Left colon (tissue), 2 donors: ENCODE results near the gene TECR. TPM values are rescaled to one million over a fixed set of nuclear protein-coding genes. Genes with fewer than 3 reads are reported as not detected.
"Not testable (repeated sequence)": the region's sequence is repeated elsewhere in the genome, so short reads cannot be mapped to it uniquely, and the experiment has no call there.

Experiments used
- ATAC-seq: fragments of 200-7000 bp; cut with Tn5 transposase; one replicate; pipeline ENCODE4 v1.9.1; 2020; ENCODE audit warnings: mild to moderate bottlenecking, moderate library complexity
- DNase-seq, 2 donors: peaks; one replicate each; pipeline ENCODE4 v3.0.0-alpha.2; 2020
- intact Hi-C, 2 donors: fragments of 100-400 bp; cut with DNase I in 1 of 2; cut with micrococcal nuclease in 1 of 2; formaldehyde crosslinking; loops; one replicate each; pipeline versions ENCODE4 v1.11.2 to v1.14.0; 2022; cut with DNase I, micrococcal nuclease
- long read RNA-seq: library from polyadenylated mRNA; unstranded; transcript quantifications from one replicate; pipeline ENCODE4 v2.0.0, GENCODE V29; 2021
- total RNA-seq, 2 donors: library from RNA; stranded (reverse); fragmentation: NEBNext Ultra II Directional; extraction: Animal tissue kit (Norgen Biotek cat#: 25700); gene quantifications; one replicate each; pipeline ENCODE4 v1.2.1, GENCODE V29; 2021
- donor health status: DM: no; HTN: no; CAD: no.
- donor health status: DM: yes; HTN: yes; CAD: no.

TECR gene, protein sequence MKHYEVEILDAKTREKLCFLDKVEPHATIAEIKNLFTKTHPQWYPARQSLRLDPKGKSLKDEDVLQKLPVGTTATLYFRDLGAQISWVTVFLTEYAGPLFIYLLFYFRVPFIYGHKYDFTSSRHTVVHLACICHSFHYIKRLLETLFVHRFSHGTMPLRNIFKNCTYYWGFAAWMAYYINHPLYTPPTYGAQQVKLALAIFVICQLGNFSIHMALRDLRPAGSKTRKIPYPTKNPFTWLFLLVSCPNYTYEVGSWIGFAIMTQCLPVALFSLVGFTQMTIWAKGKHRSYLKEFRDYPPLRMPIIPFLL
- 100 to 1,000 TPM; 119 to 161 TPM for total RNA-seq
- long read RNA-seq, transcript TECR-201 (13 exons, 1,171 nt): major isoform, 23 of 33 reads
- long read RNA-seq, partial matches to known transcripts: 4 of 33 reads
- long read RNA-seq, other reads (novel, unspliced or antisense): 2 of 33 reads

DNA sequence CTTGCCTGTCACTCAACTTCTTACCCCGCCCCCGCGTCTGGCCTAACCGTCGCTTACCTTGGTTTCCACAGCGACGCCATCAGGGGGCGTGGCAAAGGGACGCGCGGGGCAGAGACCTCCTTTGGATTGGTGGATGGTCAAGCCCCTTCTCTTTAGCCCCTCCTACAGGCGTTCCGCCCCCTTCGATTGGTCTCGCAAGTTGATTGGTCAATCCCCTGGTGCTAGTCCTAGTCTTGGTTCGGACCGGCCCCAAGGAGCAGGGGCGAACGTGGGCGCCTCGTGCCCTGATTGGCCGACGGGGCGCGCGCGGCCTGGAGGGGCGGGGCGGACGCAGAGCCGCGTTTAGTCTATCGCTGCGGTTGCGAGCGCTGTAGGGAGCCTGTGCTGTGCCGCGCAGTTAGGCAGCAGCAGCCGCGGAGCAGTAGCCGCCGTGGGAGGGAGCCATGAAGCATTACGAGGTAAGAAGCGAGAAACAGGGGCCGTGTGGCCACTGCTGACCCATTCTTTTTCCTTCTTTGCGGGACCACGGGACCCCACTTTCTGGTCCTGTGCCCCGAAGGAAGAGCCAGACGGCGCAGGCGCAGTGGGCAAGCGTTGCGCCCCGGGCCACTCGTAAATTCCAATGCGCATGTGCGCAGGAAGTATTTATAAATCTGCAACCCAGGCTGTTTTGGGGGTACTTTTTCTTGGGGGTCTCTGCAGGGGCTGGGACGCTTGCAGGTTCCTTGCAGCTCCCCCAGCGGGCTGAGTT, at the start of gene TECR:
Gene TECR (plus strand): TSS at position 341 of the 751 bp plus-strand sequence. CDS start 103 bp downstream, at position 444.
- ATAC-seq: peak; percentile 92
- peak; percentile 100 for DNase-seq
- intact Hi-C loops: no loop called here

DNA sequence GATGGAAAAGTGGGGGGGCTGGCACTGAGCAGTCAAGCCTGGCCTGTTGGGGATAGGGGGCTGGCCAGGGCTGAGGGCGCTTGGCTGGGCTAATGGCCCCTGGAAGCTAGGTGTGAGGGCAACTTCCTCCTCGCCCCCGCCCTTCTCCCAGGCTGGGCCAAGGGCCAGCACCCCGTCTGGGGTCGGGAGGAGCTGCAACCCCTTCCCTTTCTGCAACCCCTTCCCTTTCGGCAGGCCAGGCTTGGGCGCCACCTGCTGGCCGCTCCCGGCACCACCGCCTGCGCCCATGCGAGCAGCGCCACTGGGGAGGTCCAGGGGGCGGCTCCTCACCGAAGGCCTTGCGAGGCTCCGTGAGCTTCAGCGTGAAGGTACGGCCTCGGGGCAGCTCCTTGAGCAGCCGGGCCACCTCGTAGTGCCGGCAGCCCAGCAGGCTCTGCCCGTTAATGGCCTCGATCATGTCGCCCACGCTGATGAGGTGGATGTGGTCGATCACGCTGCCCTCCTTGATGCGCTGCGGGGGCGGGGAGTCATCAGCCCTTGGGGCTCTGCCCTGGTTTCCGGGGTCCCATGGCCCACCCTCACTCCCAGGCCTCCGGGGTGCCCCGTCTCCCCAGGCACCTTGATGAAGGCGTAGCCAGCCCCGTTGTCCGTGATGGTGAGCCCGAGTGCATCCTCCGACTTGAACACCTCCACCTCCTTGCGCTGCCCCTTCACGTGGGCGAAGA, 49.3 kb upstream of the TECR start:
- intact Hi-C loops: no loop called here
- DNase-seq (peak in 1 of 2 donors; percentile 52), ATAC-seq (peak; percentile 25)

DNA sequence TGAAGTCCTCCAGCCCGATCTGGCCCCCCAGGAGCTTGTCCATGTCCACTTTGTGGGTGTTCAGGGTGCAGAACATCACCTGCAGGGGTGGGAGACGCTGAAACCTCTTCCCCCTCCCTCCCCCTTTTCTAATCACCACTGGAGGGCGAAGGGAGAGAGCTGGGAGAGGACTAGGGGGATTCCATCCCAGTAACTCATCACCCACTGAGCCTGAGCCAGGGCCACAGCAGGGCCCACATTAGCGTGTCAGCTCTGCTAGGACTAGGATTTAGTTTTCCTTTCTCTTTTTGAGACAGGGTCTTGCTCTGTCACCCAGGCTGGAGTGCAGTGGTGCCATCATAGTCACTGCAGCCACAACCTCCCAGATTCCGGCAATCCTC, 48.7 kb upstream of the TECR start:
- DNase-seq (no peak), ATAC-seq (no peak)
- intact Hi-C loops: no loop called here

DNA sequence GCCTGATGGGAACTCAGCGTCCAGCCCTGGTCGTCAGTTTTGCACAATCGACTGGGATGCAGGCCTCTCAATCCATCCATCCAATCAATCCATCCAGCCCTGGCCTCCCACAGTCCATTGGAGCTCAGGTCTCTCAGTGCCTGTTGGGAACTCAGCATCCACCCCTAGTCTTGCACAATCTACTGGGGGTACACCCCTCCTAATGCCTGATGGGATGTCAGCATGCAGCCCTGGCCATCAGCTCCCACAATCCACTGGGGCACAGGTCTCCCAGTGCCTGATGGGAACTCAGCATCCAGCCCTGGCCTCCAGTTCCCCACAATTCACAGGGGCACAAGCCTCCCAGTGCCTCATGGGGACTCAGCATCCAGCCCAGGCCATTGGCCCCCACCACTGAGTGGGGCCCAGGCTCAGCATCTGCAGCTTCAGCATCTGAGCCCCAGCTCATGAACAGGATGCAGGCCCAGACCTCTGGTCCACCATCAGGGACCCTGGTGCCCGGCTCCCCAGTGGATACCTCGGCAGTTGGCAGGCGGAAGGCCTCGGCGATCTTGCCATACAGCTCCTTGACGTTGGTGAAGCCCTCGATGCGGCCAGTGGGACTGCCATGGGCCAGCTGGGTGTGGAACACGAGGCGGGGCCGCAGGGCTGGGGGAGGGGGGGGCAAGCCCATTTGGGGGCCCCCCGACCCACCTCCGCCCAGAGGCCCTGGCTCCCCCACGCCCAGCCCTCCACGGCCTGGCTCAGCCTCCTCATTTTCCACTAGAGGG, 47.0 kb upstream of the TECR start:
- no peak for DNase-seq
- intact Hi-C loops: no loop called here
- ATAC-seq: no peak

DNA sequence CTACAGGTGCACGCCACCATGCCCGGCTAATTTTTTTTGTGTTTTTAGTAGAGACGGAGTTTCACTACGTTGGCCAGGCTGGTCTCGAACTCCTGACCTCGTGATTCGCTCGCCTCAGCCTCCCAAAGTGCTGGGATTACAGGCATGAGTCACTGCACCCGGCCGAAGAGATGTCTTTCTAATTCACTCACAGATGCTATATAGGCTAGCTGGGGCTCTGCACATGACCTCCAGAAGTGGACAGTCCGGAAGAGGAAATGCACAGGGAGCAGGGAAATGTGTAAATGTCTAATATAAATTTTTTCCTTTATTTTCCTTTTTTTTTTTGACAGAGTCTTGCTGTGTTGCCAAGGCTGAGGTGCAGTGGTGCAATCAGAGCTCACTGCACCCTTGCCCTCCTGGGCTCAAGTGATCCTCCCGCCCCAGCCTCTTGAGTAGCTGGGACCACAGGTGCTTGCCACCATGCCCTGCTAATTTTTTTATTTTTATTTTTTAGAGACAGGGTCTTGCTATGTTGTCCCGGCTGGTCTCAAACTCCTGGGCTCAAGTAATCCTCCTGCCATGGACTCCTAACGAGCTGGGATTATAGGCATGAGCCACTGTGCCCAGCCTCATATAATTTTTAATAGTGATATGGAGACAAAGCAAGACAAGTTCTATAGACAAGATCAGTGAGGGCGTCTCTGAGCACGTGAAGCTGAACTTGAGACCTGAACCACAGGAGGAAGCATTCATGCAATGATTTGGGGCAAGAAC, 41.8 kb upstream of the TECR start:
- no peak for DNase-seq
- intact Hi-C loops: no loop called here
- ATAC-seq: no peak

DNA sequence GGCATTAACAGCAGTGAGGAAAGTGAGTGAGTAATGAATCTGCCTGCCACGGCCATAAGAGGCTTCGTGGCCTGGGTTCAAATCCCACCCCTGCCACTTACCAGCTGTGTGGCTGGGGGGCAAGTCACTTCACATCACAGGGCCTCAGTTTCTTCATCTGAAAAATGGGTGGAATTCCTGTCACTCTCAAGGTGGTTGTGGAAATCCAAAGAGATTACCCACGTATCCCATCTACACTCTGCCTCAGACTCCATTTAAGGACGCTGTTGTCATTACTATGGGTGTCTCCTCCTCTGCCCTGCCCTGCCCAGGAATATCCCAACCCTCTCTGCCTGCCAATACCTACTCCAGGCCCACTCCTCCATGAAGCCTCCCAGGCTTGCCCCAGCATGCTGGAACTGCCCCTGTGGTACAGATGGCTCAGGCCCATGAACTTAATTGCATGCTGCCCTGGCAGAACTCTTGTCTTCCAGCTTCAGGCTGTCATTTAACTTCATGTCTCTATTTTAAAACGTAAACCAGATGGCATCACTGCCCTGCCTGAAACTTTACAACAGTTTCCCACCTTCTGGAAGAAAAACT, 36.5 kb upstream of the TECR start:
- intact Hi-C loops: no loop called here
- ATAC-seq: no peak
- DNase-seq: no peak

DNA sequence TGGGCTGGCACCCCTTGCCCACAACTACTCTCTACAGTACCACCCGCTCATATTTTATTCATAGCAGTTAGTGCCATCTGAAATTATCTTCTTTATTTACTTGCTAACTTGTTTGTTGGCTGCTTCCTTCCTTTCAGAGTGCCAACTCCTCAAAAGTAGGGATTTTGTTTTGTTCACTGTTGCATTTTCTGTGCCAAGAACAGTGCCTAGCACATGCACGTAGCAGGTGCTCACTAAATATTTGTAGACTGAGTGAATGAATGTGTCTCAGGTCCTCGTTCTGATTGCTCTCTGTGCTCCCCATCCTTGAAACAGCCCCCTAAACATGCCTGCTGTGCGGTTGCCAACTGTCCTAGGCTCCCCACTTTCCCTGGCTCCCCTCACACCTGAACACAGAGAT, 35.0 kb upstream of the TECR start:
- ATAC-seq (no peak), DNase-seq (no peak)
- intact Hi-C loops: no loop called here

DNA sequence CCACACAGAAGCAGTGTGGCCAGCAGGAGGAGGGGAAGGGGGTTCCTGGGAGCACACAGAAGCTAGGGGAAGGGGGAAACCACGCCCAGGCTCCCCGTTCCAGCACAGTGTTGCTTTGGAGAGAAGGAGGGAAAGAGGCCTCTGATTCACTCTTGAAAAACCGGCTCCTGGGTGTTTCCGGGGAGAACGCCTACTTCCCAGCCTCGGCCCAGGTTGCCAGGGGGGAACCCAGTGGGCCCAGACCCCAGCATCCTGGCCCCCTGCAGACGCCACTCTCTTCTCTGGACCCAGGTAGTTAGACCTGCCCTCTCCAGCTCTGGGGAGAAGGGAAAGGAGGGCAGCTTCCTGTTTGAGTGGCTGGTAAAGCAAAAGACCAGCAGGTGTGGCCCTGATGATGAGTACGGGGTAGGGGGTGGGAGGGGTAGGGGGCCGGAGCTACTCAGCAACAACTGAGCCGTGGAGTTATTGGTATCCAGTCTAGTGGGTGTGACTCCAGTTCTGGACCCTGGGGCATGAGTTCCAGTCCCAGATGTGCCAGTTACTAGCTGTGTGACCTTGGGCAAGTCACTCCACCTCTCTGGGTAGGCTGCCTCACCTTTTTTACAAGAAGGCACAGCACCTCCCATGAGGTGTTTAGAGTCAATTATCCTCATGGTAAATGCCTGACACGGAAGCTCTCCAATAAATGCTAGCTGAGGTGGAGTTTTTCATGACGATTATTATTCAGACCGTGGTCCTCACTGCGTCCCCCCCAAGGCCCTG, 34.3 kb upstream of the TECR start:
- DNase-seq: no peak
- intact Hi-C loops: no loop called here
- peak; percentile 37 for ATAC-seq

DNA sequence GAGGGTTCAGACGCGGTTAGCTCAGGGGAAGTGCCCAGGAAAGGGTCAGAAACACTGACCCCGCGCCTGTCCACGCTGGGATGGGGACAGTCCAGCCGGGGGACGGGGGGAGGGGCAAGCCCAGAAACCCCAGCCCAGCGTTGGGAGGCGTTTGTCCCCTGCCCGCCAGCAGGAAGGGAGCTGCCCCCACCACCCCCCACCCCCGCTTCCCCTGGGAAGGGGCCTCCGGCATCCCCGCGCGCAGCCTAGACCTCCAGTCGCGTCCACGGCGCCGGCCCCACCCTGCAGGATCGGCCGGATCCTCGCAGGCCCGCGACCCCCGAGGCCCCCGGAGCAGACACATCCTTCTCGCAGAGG, 33.7 kb upstream of the TECR start:
- peak; percentile 0 for ATAC-seq

DNA sequence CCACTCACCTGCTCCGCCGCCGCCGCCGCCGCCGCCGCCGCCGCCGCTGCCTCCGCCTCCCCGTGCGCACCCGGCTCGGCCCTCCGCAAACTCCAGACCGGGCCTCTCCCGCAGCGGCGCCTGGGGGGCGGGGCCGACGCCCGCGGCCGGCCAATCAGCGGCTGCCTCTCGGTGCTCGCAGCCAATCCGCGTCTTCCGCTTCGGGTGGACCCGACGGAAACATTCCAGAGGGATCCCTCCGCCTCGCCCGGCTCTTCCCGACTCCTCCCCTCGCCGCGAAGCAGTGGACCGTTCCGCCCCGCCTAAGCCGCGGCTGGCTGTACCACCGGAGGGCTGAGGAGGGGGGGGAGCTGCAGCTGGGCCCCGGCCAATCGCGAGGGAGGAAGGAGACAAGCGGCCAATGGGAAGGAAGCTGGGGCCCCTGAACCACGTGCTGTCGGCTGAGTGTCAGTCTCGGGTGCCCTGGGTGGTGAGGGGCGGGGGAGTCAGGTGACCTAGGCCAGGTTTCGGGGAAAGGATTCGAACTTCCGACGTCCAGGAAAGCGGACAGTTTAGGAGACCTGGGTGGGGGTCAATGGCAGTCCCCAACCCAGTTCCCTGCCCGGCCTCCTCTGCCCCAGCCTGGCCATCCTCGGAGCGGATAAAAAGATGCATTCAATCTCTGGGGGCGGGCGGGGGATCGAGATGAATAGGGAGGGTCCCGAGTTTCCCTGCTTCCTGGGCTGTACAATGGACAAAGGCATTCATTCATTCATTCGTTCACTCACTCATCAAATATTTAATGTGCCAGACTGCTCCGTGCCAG, 33.2 kb upstream of the TECR start, which contains the start of gene GIPC1:
Gene GIPC1 (minus strand): TSS at position 99 of the 805 bp plus-strand sequence. CDS start 13,151 bp downstream, outside the sequence.
- intact Hi-C loops: no loop called here
- DNase-seq (peak; percentile 95 to 98), ATAC-seq (peak; percentile 77)

More for the DNA sequence above, 33.7 kb upstream of the TECR start:
- intact Hi-C loops: no loop called here
- DNase-seq: no peak

DNA sequence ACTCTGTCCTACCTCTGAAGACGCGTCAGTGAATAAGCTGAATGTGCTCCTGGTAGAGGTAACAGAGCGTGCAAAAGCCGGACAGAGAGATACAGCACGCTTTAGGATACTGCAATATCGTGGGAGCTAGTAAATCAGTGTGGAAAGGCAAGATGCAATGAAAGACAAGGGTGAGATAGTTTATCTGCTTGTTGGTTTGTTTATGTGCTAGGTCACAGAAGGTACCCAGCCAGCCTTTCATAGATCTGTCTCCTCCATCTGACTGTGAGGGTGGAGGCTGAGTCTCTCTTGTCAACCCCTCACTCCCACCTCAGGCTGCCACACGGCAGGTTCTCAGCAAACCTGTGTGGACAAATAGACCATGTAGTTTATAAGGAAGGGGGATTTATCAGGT, 32.6 kb upstream of the TECR start:
- intact Hi-C loops: no loop called here
- peak; percentile 3 for ATAC-seq
- no peak for DNase-seq

DNA sequence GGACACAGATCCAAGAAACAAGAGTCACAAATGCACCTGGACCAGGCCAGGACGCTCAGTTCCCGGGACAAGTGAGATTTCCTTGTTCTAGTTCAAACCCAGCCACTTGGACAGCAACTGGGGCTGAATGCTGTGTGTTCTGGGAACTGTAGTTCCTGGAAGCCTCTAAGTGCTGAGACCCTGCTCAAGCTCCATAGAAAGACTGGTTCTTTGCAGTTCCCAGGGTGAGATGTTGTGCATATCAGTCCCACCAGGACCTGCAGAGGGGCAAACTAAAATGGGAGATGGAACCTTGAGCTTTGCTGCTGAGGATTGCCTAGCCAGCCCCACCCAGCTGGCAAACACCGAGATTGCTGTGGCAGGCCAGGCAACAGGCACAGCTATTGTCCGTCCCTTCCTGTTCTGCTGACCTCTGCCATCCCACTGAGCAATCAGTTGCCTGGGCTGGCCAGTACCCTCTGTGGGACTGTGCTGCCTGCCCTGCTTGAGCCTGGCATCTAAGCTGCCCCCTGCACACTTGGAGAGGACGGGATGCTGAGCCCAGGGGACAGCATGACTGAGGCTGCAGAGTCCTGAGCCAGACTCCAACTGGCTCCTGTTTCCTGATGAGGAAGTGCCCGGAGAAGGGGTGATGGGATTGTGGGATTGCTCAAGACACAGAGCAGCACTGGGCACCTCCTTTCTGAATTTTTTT, 32.0 kb upstream of the TECR start:
- ATAC-seq (peak; percentile 63), DNase-seq (peak; percentile 75 to 82)
- intact Hi-C loops: no loop called here

DNA sequence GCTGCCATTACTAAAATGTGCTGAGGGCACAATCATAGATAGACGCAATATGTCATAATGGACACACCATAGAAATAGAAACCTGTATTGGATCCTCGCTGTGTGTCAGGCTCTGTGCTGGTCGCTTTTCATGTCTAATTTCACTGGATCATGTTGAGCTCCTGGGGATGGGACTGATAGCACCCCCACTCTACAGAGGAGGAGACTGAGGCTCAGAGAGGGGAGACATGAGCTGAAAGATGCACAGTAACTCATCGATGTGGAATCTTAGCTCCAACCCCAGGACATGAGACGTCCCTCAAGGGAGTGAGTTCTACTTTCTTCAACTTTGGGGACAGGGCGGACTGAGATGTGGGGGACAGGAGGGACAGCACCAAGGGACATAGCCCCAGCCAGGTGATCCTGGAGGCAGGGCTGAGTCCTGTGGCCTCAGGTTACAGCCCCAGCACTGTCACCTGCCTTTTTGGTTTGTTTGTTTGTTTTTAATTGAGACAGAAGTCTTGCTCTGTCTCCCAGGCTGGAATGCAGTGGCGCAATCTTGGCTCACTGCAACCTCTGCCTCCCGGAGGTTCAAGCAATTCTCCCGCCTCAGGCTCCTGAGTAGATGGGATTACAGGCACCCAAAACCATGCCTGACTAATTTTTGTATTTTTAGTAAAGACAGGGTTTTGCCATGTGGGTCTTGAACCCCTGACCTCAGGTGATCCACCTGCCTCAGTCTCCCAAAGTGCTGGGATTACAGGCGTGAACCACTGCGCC, 26.9 kb upstream of the TECR start:
- intact Hi-C loops: no loop called here
- DNase-seq (no peak), ATAC-seq (no peak)

DNA sequence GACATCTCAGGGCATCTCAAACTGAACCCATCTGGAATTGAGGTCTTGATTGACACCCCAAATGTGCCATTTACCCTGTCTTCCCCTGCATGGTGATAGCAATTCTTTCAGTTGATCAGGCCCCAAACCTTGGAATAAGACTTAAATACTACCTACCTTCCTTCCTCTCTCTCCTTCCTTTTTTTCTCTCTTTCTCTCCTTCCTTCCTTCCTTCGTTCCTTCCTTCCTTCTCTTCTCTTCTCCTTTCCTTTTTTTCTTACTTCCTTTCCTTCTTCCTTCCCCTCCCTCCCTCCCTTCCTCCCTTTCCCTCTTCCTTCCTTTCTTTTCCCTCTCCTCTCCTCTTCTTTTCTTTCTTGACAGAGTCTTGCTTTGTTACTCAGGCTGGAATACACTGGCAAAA, 26.1 kb upstream of the TECR start:
- DNase-seq: no peak
- ATAC-seq: no peak
- intact Hi-C loops: no loop called here

DNA sequence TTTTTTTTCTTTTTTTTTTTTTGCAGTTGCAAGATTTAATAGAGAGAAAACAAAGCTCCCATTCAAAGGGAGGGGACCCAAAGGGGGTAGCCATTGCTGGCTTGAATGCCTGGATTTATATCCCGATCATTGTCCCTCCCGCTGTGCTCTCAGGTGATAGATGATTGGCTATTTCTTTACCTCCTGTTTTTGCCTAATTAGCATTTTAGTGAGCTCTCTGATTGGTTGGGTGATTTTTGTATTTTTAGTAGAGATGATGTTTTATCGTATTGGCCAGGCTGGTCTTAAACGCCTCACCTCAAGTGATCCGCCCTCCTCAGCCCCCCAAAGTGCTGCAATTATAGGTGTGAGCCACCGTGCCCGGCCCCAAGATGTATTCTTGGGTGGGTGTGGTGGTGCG, 24.8 kb upstream of the TECR start:
- DNase-seq, ATAC-seq, intact Hi-C loops: not testable (repeated sequence)
